Activated CD4-positive, alpha-beta T cell treated with anti-CD3 and anti-CD28 coated beads, Interleukin-2, amount 50 U/mL, for 48 hours (primary cell): Measurements from ENCODE around the gene STK39.

Experiments
- DNase-seq, 2 experiments: peaks; one replicate each; pipeline ENCODE4 v3.0.0-alpha.2; 2020

The STK39 gene

DNA sequence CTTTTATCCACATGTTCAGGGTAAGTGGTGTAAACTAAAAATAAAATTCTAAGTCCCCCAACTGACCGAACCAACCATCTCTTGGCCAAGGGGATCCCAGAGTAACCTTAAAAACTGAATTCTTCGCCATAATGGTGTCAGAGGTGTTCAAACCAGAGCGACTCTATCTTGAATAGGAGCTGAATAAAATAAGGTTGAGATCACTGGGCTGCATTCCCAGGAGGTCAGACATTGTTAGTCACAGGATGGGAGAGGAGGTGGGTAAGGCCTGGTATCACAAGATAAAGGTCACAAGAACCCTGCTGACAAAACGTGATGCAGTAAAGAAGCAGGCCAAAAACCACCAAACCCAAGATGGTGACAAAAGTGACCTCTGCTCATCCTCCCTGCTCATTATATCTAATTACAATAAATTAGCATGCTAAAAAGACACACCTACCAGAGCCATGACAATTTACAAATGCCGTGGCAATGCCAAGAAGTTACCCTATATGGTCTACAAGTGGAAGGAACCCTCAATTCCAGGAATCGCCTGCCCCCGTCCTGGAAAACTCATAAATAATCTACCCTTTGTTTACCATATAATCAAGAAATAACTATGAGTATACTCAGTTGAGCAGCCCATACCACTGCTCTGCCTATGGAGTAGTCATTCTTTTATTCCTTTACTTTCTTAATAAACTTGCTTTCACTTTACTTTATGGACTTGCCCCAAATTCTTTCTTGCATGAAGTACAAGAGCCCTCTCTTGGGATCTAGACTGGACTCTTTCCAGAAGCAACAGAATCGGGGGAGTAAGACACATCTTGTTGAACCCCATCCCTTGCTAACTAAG lies 302.4 kb downstream of the STK39 start:
- no peak for DNase-seq

- no peak for DNase-seq
Observed at GRCh38 chr2:167943897-167944296, 303.5 kb downstream of the STK39 start.

GRCh38 chr2:167943368-167943767 lies 304.0 kb downstream of the STK39 start:
- no peak for DNase-seq

DNA sequence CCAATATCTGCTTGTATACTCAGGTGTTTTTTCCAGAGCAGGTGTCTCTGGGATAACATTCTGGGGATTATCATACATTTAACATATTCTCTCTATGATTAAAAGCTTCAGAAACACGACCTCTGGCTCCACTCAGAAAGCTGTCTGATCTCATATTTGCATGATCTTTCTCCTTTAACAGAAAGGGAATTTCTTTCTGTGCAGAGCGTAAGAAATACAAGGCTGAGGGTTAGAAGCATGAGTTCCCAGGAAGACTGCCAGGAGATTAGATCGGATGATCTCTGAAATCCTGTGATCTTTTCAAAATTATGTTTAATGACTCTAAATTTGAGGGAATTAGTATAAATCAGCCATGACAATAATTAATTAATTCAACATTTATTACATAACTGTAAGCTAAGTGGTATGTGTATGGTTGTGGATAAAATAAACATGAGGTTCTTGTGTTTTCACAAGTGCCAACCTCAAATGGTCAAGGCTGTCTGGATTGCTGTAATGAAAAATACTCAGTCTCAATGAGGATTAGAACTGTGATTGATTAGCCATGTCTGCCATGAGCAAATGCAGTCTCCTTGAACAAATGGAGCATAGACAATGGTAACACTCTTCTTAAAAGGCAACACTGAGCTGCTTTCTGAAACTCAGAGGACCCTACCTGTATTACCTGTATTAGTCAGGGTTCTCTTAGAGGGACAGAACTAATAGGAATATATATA lies 304.9 kb downstream of the STK39 start:
- no peak for DNase-seq

- DNase-seq, result no peak
Observed at GRCh38 chr2:167941604-167942003, 305.8 kb downstream of the STK39 start.

DNA sequence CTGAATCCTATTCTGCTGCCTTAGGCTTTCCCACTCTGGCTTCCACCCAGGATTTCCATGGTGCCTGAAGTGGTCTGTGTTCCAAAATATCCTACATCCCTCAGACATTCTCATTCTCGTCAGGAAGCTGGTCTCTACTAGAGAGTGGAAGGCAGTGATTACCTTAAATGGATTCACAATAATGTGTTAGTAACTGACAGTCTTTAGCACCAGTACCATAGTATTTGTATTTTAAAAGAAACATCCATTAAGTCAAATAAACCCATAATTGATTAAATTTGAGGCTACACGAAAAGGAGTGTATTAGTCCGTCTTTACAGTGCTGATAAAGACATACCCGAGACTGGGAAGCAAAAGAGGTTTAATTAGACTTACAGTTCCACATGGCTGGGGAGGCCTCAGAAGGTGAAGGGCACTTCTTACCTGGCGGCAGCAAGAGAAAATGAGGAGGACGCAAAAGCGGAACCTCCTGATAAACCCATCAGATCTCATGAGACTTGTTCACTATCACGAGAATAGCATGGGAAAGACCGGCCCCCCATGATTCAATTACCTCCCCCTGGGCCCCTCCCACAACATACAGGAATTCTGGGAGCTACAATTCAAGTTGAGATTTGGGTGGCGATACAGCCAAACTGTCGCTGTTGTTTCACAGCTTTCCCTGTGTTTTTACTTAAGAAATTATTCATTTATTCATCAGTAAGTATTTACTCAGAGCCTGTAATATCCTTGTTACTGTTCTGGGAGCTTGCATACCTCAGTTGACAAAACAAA lies 306.5 kb downstream of the STK39 start:
- DNase-seq, result no peak

GRCh38 chr2:167940346-167940725 lies 307.1 kb downstream of the STK39 start:
- no peak for DNase-seq

DNA sequence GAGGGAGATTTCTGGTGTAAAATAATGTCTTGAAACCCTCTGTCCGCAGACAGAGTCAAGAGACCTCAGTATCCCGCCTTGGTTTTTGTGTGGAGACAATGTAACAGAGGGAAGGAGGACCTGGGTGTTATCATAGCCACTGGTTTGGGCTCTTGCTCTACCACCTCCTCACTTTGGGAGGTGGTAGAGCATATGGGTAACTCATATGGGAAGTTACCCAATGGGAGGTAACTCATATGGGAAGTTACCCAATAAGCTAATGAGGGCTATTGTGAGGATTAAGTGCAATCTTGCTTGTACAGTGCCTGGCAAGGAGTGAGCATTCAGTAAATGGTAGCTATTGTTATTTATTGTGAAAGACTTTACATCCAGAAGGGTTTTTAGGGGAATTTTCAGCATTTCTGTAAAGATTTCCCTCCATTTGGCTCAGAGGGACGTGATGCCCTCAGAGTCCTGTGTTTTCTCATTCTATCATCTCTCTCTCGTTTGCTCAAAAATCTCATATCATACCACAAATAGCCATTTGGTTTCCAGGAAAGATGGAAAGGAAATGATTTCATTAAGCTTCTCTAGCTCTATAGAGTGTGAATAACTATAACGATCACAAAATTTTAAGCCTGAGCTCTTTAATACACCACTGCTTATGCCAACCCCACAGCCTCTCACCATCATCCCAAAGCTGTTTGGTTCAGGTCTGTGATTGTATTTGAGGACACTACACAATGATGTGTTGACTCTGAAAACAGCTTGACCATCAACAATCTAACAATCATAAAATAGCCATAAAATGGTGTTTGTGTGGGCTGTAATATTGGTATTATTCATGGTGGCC lies 307.7 kb downstream of the STK39 start:
- DNase-seq, result no peak

GRCh38 chr2:167937403-167937802 lies 310.0 kb downstream of the STK39 start:
- DNase-seq, result no peak

DNA sequence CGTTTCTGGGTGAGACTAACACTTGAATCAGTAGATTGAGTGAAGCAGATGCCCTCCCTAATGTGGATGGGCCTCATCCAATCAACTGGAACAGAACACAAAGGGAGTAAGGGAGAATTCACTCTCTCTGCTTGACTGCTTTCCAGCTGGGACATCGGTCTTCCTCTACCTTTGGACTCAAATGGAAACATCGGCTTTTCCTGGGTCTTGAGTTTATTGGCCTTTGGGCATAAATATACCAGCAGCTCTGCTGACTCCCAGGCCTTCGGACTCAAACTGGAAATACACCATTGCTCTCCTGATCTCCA lies 311.6 kb downstream of the STK39 start:
- DNase-seq, result no peak

DNA sequence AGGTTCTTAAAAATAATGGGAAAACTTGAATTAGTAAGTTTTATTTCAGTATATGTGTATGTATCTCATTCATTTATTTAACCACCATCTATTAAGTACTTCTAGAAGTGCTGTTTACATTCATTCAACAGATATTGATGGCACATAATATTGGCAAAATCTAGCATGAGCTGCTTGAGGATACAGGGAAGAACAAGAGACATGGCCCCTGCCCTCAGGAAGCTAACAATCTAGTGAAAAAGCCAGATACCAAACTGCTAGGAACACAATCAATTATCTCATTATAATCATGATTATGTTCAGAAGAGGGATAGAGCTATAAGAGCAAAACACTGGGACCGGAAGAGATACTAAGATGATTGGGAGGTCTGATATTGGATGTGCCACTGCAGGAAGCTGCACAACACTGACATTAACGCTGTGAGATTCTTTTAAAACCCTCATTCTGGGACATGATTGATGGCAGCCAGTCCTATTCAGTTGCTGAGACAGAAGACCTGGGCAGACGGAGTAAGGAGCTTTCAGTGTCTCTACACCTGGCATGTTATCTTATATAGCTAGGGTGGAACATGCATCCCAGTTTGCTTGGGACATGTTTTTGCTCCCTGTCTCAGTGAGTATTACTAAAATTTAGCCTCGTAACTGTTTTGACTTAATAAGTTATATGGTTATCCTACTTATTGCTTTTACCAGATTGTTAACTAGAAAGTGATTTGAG lies 314.1 kb downstream of the STK39 start:
- DNase-seq, result no peak

DNA sequence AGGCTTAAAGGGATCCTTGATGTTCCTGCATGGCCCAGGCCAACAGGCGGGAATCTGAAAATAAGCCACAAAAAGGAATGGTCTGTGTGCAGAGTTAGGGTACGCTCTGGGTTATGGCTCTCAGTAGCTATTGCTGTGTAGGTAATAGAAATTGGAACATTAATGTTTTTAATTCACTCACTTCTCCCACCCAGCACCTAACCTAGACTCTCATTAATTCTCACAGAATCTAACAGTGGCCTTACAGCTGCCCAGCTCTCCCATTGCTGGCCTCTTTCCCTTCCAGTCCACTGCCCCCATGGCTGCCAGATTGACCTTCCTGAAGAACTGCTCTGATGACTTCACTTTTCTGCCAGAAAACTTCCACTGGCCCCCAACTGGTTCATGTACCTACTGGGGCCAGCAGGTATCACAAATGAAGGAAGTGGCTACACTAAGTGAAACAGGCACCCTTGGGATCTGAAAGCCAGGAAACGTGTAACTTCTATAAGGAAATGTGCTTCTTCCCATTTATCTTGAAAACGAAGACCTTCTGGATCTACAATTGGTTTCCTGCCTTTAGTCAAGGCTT lies 315.2 kb downstream of the STK39 start:
- no peak for DNase-seq

DNA sequence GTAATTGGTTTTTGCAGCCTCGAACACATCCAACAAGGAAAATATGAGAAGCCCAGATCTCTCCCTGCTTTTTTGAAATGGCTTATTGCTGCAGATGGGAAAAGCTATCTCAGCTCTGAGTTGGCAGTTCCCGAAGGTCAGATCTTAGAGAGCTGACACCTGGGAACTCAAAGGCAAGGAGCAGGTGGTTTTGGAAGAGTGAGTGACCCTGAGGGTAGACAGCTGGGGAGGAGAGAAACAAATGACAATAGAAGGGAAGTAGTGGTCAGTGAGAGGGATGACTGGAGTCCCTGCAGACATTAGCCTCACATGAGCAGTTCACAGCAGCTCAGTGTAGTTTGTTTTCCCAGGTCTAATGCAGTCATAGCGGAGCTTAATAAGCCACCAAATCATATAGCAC lies 317.9 kb downstream of the STK39 start:
- no peak for DNase-seq

- DNase-seq, result no peak
Observed at GRCh38 chr2:167928434-167928833, 319.0 kb downstream of the STK39 start.

DNA sequence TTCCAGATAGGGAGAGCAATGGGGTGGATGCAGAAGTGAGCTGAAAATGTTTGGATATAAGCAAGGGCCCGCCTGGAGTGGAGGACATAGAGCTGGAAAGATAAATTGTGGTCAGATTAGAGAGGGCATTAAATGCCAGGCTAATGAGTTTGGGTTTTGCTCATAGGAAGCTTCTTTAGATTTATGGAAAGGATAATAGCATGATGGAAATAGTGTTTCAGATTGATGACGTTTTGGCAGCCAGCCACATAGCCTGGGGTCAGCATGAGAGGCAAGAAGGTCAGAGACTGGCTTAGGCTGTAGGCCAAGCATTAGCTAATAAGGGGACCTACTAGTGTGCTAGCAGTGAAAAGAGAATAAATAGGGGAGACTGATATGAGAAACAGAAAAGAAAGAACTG lies 321.6 kb downstream of the STK39 start:
- no peak for DNase-seq

GRCh38 chr2:167924556-167924955 lies 322.8 kb downstream of the STK39 start:
- no peak for DNase-seq

DNA sequence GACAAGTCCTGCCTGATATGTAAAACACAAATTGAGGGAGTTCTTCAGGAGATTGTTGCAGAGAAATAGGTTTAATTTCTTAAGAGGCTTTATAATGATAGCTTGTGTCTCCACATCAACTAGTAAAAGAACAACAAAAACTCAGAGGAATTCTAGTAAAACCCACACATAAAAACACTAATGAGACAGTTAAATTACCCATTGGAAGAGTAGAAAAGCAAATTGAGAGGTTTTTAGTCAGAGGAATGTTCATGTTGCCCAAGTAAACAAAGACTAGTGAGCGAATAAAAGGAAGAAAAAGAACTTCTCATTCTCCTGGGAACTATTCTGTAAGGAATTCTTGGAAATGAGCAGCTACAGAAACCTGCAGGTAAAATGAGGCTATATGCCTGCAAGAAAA lies 330.6 kb downstream of the STK39 start:
- no peak for DNase-seq

GRCh38 chr2:167914969-167915368 lies 332.4 kb downstream of the STK39 start:
- no peak for DNase-seq

DNA sequence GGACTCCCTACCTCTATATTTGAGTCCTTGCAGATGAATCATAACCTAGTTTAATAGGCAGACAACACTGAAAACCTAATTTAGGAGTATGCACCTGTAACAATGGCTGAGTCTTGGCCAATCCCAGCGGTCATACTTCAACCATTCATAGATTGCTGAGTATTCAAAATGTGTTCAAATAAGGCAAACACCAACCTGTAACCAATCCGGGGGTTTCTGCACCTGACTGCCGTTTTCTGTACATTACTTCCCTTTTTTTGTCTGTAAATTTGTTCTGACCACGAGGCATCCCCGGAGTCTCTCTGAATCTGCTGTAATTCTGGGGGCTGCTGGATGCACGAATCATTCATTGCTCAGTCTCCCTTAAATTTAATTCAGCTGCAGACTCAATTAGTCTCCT lies 338.6 kb downstream of the STK39 start:
- DNase-seq, result no peak

DNA sequence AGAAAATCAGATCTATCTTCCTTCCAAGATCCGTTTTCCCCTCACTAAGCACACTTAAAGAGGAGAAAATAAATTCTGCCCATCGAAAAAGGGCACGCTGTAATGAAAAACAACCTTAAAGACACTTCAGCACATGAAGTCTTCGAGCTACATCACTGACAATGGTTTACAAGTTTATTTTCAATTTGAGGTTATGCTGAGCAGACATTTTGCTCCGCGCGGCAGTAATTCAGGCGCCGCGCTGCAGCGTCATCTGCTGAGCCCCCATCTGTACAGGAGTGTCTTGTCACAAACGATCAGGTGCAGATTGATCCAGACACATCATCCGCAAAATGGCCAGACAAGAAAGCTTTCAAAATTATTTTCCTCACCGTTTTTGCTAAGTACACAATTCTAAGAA lies 341.7 kb downstream of the STK39 start:
- DNase-seq, result no peak
